ES-I3 (cell line): ENCODE measurements around the gene INPP4A.

Source experiments
- H3K36me3 ChIP-seq: 2 replicates; pipeline ENCODE4 v1.6.1; 2013; ENCODE audit warnings: mild to moderate bottlenecking, low read length, control low read depth, moderate library complexity; ENCODE audit not compliant: insufficient read depth
- H3K4me1 ChIP-seq: 2 replicates; pipeline ENCODE4 v1.6.1; 2013; ENCODE audit warnings: mild to moderate bottlenecking, control low read depth, low read length; ENCODE audit not compliant: insufficient read depth
- H3K9ac ChIP-seq: 2 replicates; pipeline ENCODE4 v1.6.1; 2013; ENCODE audit warnings: low read depth, mild to moderate bottlenecking, low read length, moderate library complexity
- H3K9me3 ChIP-seq: 2 replicates; pipeline ENCODE4 v1.6.1; 2013; ENCODE audit warnings: mild to moderate bottlenecking, low read length, moderate library complexity; ENCODE audit not compliant: control insufficient read depth, insufficient read depth

INPP4A gene

GRCh38 chr2:98484121-98484557 lies 39.5 kb downstream of the INPP4A start:
- peaks cover 10% of the 10 kb centered on the region for H3K4me1 ChIP-seq
- no peaks in the 10 kb centered on the region for H3K36me3 ChIP-seq
- H3K9ac ChIP-seq, result no peak overlapping the region
- no peaks in the 10 kb centered on the region for H3K9me3 ChIP-seq

- Histone ChIP-seq H3K36me3 (no peaks in the 10 kb centered on the region), H3K9ac (no peak overlapping the region), H3K4me1 (peaks cover 10% of the 10 kb centered on the region), H3K9me3 (no peaks in the 10 kb centered on the region)
Measured at GRCh38 chr2:98484652-98485452, 40.2 kb downstream of the INPP4A start.

- no peak overlapping the region for H3K9ac ChIP-seq
- no peaks in the 10 kb centered on the region for H3K9me3 ChIP-seq
- peaks cover 10% of the 10 kb centered on the region for H3K4me1 ChIP-seq
- no peaks in the 10 kb centered on the region for H3K36me3 ChIP-seq
Measured at GRCh38 chr2:98485453-98485755, 40.7 kb downstream of the INPP4A start.

- Histone ChIP-seq H3K36me3 (no peaks in the 10 kb centered on the region), H3K4me1 (peaks cover 10% of the 10 kb centered on the region), H3K9me3 (no peaks in the 10 kb centered on the region), H3K9ac (no peak overlapping the region)
Measured at GRCh38 chr2:98486374-98486981, 41.8 kb downstream of the INPP4A start.

GRCh38 chr2:98487101-98487805 lies 42.6 kb downstream of the INPP4A start:
- Histone ChIP-seq H3K9me3 (no peaks in the 10 kb centered on the region), H3K4me1 (peaks cover 10% of the 10 kb centered on the region), H3K9ac (no peak overlapping the region), H3K36me3 (no peaks in the 10 kb centered on the region)

- H3K36me3 ChIP-seq, result no peaks in the 10 kb centered on the region
- peaks cover 10% of the 10 kb centered on the region for H3K4me1 ChIP-seq
- H3K9ac ChIP-seq, result no peak overlapping the region
- no peaks in the 10 kb centered on the region for H3K9me3 ChIP-seq
Measured at GRCh38 chr2:98487806-98488189, 43.1 kb downstream of the INPP4A start.

- Histone ChIP-seq H3K9ac (no peak overlapping the region), H3K9me3 (no peaks in the 10 kb centered on the region), H3K4me1 (peaks cover 10% of the 10 kb centered on the region), H3K36me3 (no peaks in the 10 kb centered on the region)
Measured at GRCh38 chr2:98488252-98488651, 43.6 kb downstream of the INPP4A start.

GRCh38 chr2:98489486-98489885 lies 44.8 kb downstream of the INPP4A start:
- H3K4me1 ChIP-seq, result peaks cover 10% of the 10 kb centered on the region
- no peaks in the 10 kb centered on the region; the same call in 1 of the 2 replicates for H3K9me3 ChIP-seq
- no peaks in the 10 kb centered on the region for H3K36me3 ChIP-seq
- no peak overlapping the region for H3K9ac ChIP-seq

- peaks cover 5% of the 10 kb centered on the region; the same call in 1 of the 2 replicates for H3K9me3 ChIP-seq
- H3K9ac ChIP-seq, result no peak overlapping the region
- no peaks in the 10 kb centered on the region for H3K36me3 ChIP-seq
- H3K4me1 ChIP-seq, result peaks cover 3% of the 10 kb centered on the region; the same call in 1 of the 2 replicates
Measured at GRCh38 chr2:98489971-98490962, 45.6 kb downstream of the INPP4A start.

- no peaks in the 10 kb centered on the region for H3K36me3 ChIP-seq
- H3K4me1 ChIP-seq, result no peaks in the 10 kb centered on the region
- H3K9me3 ChIP-seq, result peaks cover 14% of the 10 kb centered on the region
- H3K9ac ChIP-seq, result no peak overlapping the region
Measured at GRCh38 chr2:98492441-98492840, 47.8 kb downstream of the INPP4A start.

- Histone ChIP-seq H3K9ac (no peak overlapping the region), H3K36me3 (no peaks in the 10 kb centered on the region), H3K9me3 (peaks cover 14% of the 10 kb centered on the region), H3K4me1 (no peaks in the 10 kb centered on the region)
Measured at GRCh38 chr2:98494699-98495098, 50.0 kb downstream of the INPP4A start.

GRCh38 chr2:98496750-98497493 lies 52.3 kb downstream of the INPP4A start:
- peaks cover 2% of the 10 kb centered on the region; the same call in 1 of the 2 replicates for H3K4me1 ChIP-seq
- peaks cover 14% of the 10 kb centered on the region for H3K9me3 ChIP-seq
- no peak overlapping the region for H3K9ac ChIP-seq
- H3K36me3 ChIP-seq, result no peaks in the 10 kb centered on the region

- no peak overlapping the region for H3K9ac ChIP-seq
- peaks cover 14% of the 10 kb centered on the region for H3K9me3 ChIP-seq
- peaks cover 3% of the 10 kb centered on the region; the same call in 1 of the 2 replicates for H3K4me1 ChIP-seq
- no peaks in the 10 kb centered on the region for H3K36me3 ChIP-seq
Measured at GRCh38 chr2:98498703-98499440, 54.2 kb downstream of the INPP4A start.
